Panc1 (cell line): ENCODE measurements around the gene CYBA. TPM values are rescaled to one million over a fixed set of nuclear protein-coding genes. Genes with fewer than 3 reads are reported as not detected.

ENCODE experiments used
- ATAC-seq: fragments of 200-7000 bp; cut with Tn5 transposase; 2 replicates; pipeline ENCODE4 v1.9.1; 2020; ENCODE audit warnings: mild to moderate bottlenecking, moderate library complexity
- BruUV-seq: library from RNA; stranded (reverse); fragments of 400-500 nt; replicated peaks from 2 replicates; lab custom pipeline; 2021; lab: Mats Ljungman, UMichigan
- CTCF ChIA-PET: fragments of 300-600 bp; sonication (Branson Sonifier 250); formaldehyde crosslinking; loops from one replicate; lab custom pipeline; 2022; ENCODE audit warnings: antibody characterized with exemption; lab: Charles Lee
- POLR2A ChIA-PET: fragments of 300-600 bp; sonication (Branson Sonifier 250); formaldehyde crosslinking; loops from one replicate; lab custom pipeline; 2022; ENCODE audit warnings: antibody characterized with exemption; lab: Charles Lee
- DNase-seq: peaks from one replicate; pipeline ENCODE4 v3.0.0-alpha.2; 2010; ENCODE audit warnings: low read depth, low spot score
- H3K27ac ChIP-seq: 2 replicates; pipeline ENCODE4 v1.5.1; 2011; ENCODE audit warnings: mild to moderate bottlenecking, low read length, inconsistent platforms
- H3K27me3 ChIP-seq: fragments of 200-500 bp; sonication (Bioruptor generic); 2 replicates; pipeline ENCODE4 v1.6.0; 2014; ENCODE audit warnings: low read length, inconsistent platforms; ENCODE audit not compliant: control insufficient read depth, insufficient read depth
- H3K36me3 ChIP-seq: fragments of 200-500 bp; sonication (Bioruptor generic); 2 replicates; pipeline ENCODE4 v1.5.1; 2014; ENCODE audit warnings: inconsistent platforms, mild to moderate bottlenecking, low read length, moderate library complexity; ENCODE audit not compliant: control insufficient read depth, insufficient read depth
- H3K4me1 ChIP-seq: 2 replicates; pipeline ENCODE4 v1.5.1; 2011; ENCODE audit warnings: inconsistent platforms, mild to moderate bottlenecking, low read length, moderate library complexity; ENCODE audit not compliant: control insufficient read depth, insufficient read depth
- H3K4me3 ChIP-seq, 2 experiments: 2 replicates each; pipeline ENCODE4 v1.5.1; 2011 to 2012; ENCODE audit warnings: low read depth in 2 of 2, low read length in 2 of 2, mild to moderate bottlenecking in 2 of 2, inconsistent platforms in 1 of 2, moderate library complexity in 1 of 2
- H3K9me3 ChIP-seq: fragments of 200-500 bp; sonication (Bioruptor generic); 2 replicates; pipeline ENCODE4 v1.5.1; 2014; ENCODE audit warnings: low read depth, mild to moderate bottlenecking, inconsistent platforms, low read length, moderate library complexity; ENCODE audit not compliant: control insufficient read depth, insufficient read depth
- CTCF ChIP-seq: fragments of 450-650 bp; IDR thresholded peaks from 2 replicates; pipeline ENCODE4 v1.5.1; 2017; ENCODE audit warnings: mild to moderate bottlenecking
- POLR2AphosphoS5 ChIP-seq: IDR thresholded peaks from 2 replicates; pipeline ENCODE4 v1.6.1; 2012; ENCODE audit warnings: mild to moderate bottlenecking, low read depth, low read length, moderate library complexity
- REST ChIP-seq, 2 experiments: IDR thresholded peaks; 2 replicates each; pipeline ENCODE4 v1.6.1; 2011 to 2012; ENCODE audit warnings: low read depth in 2 of 2, control low read depth in 1 of 2, low read length in 1 of 2, mild to moderate bottlenecking in 1 of 2, moderate library complexity in 1 of 2; ENCODE audit not compliant: insufficient read depth in 1 of 2
- SIN3A ChIP-seq: IDR thresholded peaks from 2 replicates; pipeline ENCODE4 v1.6.1; 2012; ENCODE audit warnings: low read depth, mild to moderate bottlenecking, low read length, moderate library complexity, borderline replicate concordance; ENCODE audit not compliant: insufficient read depth
- TCF7L2 ChIP-seq: IDR thresholded peaks from 2 replicates; pipeline ENCODE4 v1.6.1; 2011; ENCODE audit warnings: mild to moderate bottlenecking, low read depth, low read length, inconsistent platforms
- in situ Hi-C: cut with HindIII; loops from 2 replicates; pipeline ENCODE4 v1.10.0; 2016; ENCODE audit warnings: low sequenced_read_pairs, low pct_unique_long_range_greater_than_20kb
- intact Hi-C: fragments of 100-400 bp; cut with micrococcal nuclease; formaldehyde crosslinking; loops from one replicate; pipeline ENCODE4 v1.10.0; 2022; ENCODE audit not compliant: unreplicated experiment
- total RNA-seq: library from RNA; stranded (reverse); gene quantifications from one replicate; pipeline ENCODE4 v1.2.1, GENCODE V29; 2021; ENCODE audit not compliant: unreplicated experiment

The CYBA gene
- total RNA-seq, 1 experiment from 2014 or later: 233 TPM

- intact Hi-C loops (no loop called here), in situ Hi-C loops (no loop called here)
- ATAC-seq: no peak
- Histone ChIP-seq H3K27me3 (no peaks in the 10 kb centered on the region), H3K36me3 (peaks cover 5% of the 10 kb centered on the region; the same call in 1 of the 2 replicates), H3K4me1 (peaks cover 9% of the 10 kb centered on the region), H3K27ac (no peak overlapping the region), H3K4me3 (no peak overlapping the region), H3K9me3 (no peaks in the 10 kb centered on the region)
- TF ChIP-seq TCF7L2 (no peak), POLR2AphosphoS5 (no peak), REST (IDR thresholded peaks at IDR 0.05; ENCODE audit: insufficient read depth in 1 of 2, low read depth in 2 of 2, low read length in 1 of 2) (no peak), SIN3A (no peak), CTCF (no peak)
- POLR2A ChIA-PET: no interaction called here
- CTCF ChIA-PET: no interaction called here
- no TSS peak for BruUV-seq
- DNase-seq: no peak
Measured at GRCh38 chr16:88655053-88655732, 4.3 kb upstream of the CYBA start.

GRCh38 chr16:88654363-88655052 lies 3.7 kb upstream of the CYBA start:
- Histone ChIP-seq H3K27ac (no peak overlapping the region), H3K27me3 (no peaks in the 10 kb centered on the region), H3K36me3 (peaks cover 6% of the 10 kb centered on the region; the same call in 1 of the 2 replicates), H3K9me3 (no peaks in the 10 kb centered on the region), H3K4me1 (peaks cover 11% of the 10 kb centered on the region), H3K4me3 (no peak overlapping the region)
- intact Hi-C loops (no loop called here), in situ Hi-C loops (no loop called here)
- no TSS peak for BruUV-seq
- TF ChIP-seq SIN3A (no peak), REST (IDR thresholded peaks at IDR 0.05; ENCODE audit: insufficient read depth in 1 of 2, low read depth in 2 of 2, low read length in 1 of 2) (no peak), CTCF (no peak)
- ATAC-seq: no peak
- POLR2A ChIA-PET: no interaction called here
- CTCF ChIA-PET: no interaction called here
- DNase-seq: no peak
